HEK293 (cell line): ENCODE results near the gene CBR4.
A peak's percentile ranks its signal among the peaks of the same experiment; 100 is the strongest.
"Not testable (repeated sequence)": the region's sequence is repeated elsewhere in the genome, so short reads cannot be mapped to it uniquely, and the experiment has no call there.

Experiments
- CTCF ChIA-PET: fragments of 350-600 bp; formaldehyde crosslinking; extraction: SDS; loops from one replicate; lab custom pipeline; 2021; ENCODE audit warnings: antibody characterized with exemption; lab: Yijun Ruan, JAX
- POLR2A ChIA-PET: fragments of 300-600 bp; formaldehyde crosslinking; extraction: SDS; loops from one replicate; lab custom pipeline; 2020; ENCODE audit warnings: antibody characterized with exemption, inconsistent platforms; lab: Yijun Ruan, JAX
- H3K27ac ChIP-seq: fragments of 200-500 bp; sonication (Bioruptor generic); 2 replicates; pipeline ENCODE4 v1.5.1; 2014; ENCODE audit warnings: low read depth, low read length, control low read depth, inconsistent platforms; ENCODE audit errors: extremely low read depth
- H3K36me3 ChIP-seq, 2 experiments: fragments of 200-500 bp in 1 of 2; sonication (Bioruptor generic) in 1 of 2; 1 replicate in 1 of 2; 2 replicates in 1 of 2; pipeline ENCODE4 v1.5.1; 2014 to 2017; ENCODE audit warnings: inconsistent platforms in 2 of 2, low read length in 2 of 2; ENCODE audit not compliant: control insufficient read depth in 2 of 2, insufficient read depth in 1 of 2
- H3K4me1 ChIP-seq: fragments of 200-500 bp; sonication (Bioruptor generic); 2 replicates; pipeline ENCODE4 v1.5.1; 2014; ENCODE audit warnings: mild to moderate bottlenecking, low read length, inconsistent platforms; ENCODE audit not compliant: control insufficient read depth, insufficient read depth
- H3K4me3 ChIP-seq: 2 replicates; pipeline ENCODE4 v1.5.1; 2011; ENCODE audit warnings: low read depth, mild to moderate bottlenecking, control low read depth, low read length, moderate library complexity
- H3K9me3 ChIP-seq: fragments of 200-500 bp; sonication (Bioruptor generic); 2 replicates; pipeline ENCODE4 v1.5.1; 2014; ENCODE audit warnings: low read depth, low read length, inconsistent platforms; ENCODE audit not compliant: control insufficient read depth, insufficient read depth
- BCL11B ChIP-seq: fragments of 450-650 bp; formaldehyde crosslinking; IDR thresholded peaks from 2 replicates; pipeline ENCODE4 v1.5.1; 2016; ENCODE audit warnings: low read depth, missing biosample characterization, missing genetic modification characterization
- INSM2 ChIP-seq: fragments of 450-650 bp; formaldehyde crosslinking; IDR thresholded peaks from 2 replicates; pipeline ENCODE4 v1.5.1; 2016; ENCODE audit warnings: missing biosample characterization, missing genetic modification characterization
- MZF1 ChIP-seq: fragments of 450-650 bp; formaldehyde crosslinking; IDR thresholded peaks from 2 replicates; pipeline ENCODE4 v1.5.1; 2017; ENCODE audit warnings: missing biosample characterization, missing genetic modification characterization, borderline replicate concordance
- PRDM6 ChIP-seq: fragments of 450-650 bp; formaldehyde crosslinking; IDR thresholded peaks from 2 replicates; pipeline ENCODE4 v1.5.1; 2017; ENCODE audit warnings: missing biosample characterization, missing genetic modification characterization
- RBAK ChIP-seq: fragments of 450-650 bp; formaldehyde crosslinking; IDR thresholded peaks from 2 replicates; pipeline ENCODE4 v1.5.1; 2016; ENCODE audit warnings: missing biosample characterization, missing genetic modification characterization
- SALL2 ChIP-seq: fragments of 450-650 bp; formaldehyde crosslinking; IDR thresholded peaks from 2 replicates; pipeline ENCODE4 v1.5.0; 2017; ENCODE audit warnings: missing biosample characterization, mild to moderate bottlenecking, missing genetic modification characterization, borderline replicate concordance
- SP3 ChIP-seq: fragments of 450-650 bp; formaldehyde crosslinking; IDR thresholded peaks from 2 replicates; pipeline ENCODE4 v1.5.1; 2016; ENCODE audit warnings: missing biosample characterization, missing genetic modification characterization
- SP7 ChIP-seq: fragments of 450-650 bp; formaldehyde crosslinking; IDR thresholded peaks from 2 replicates; pipeline ENCODE4 v1.5.1; 2016; ENCODE audit warnings: missing biosample characterization, missing genetic modification characterization
- ZBTB48 ChIP-seq: fragments of 450-650 bp; formaldehyde crosslinking; IDR thresholded peaks from 2 replicates; pipeline ENCODE4 v1.5.1; 2016; ENCODE audit warnings: missing biosample characterization, missing genetic modification characterization
- ZBTB8A ChIP-seq: fragments of 450-650 bp; formaldehyde crosslinking; IDR thresholded peaks from 2 replicates; pipeline ENCODE4 v1.5.1; 2016; ENCODE audit warnings: missing biosample characterization, missing genetic modification characterization
- ZNF112 ChIP-seq: fragments of 450-650 bp; formaldehyde crosslinking; IDR thresholded peaks from 2 replicates; pipeline ENCODE4 v1.5.0; 2017; ENCODE audit warnings: missing biosample characterization, missing genetic modification characterization
- ZNF26 ChIP-seq: fragments of 450-650 bp; formaldehyde crosslinking; IDR thresholded peaks from 2 replicates; pipeline ENCODE4 v1.5.1; 2016; ENCODE audit warnings: missing biosample characterization, missing genetic modification characterization
- ZNF324 ChIP-seq: fragments of 450-650 bp; formaldehyde crosslinking; IDR thresholded peaks from 2 replicates; pipeline ENCODE4 v1.5.1; 2016; ENCODE audit warnings: missing biosample characterization, missing genetic modification characterization
- ZNF664 ChIP-seq: fragments of 450-650 bp; formaldehyde crosslinking; IDR thresholded peaks from 2 replicates; pipeline ENCODE4 v1.5.1; 2016; ENCODE audit warnings: missing biosample characterization, missing genetic modification characterization

Gene CBR4

GRCh38 chr4:169039251-169039954 lies 29.3 kb upstream of the CBR4 start (continued):
- TF ChIP-seq ZNF112 (no peak), ZBTB48 (no peak), BCL11B (tag by site-specific recombination) (no peak), ZNF664 (tag by site-specific recombination) (no peak), ZNF26 (tag by site-specific recombination) (no peak)
- TF ChIP-seq, all 188 proteins: peak for 0

- ChIA-PET CTCF (no interaction called here), POLR2A (no interaction called here)
- TF ChIP-seq SALL2 (tag by site-specific recombination) (no peak), INSM2 (tag by site-specific recombination) (no peak), ZBTB8A (tag by site-specific recombination) (no peak), ZNF324 (tag by site-specific recombination) (no peak)
- TF ChIP-seq, all 188 proteins: peak for 0
- H3K4me1 ChIP-seq = no peaks in the 10 kb centered on the region
- no peaks in the 10 kb centered on the region for H3K9me3 ChIP-seq
- H3K27ac ChIP-seq = no peak overlapping the region
- H3K4me3 ChIP-seq = no peak overlapping the region
- H3K36me3 ChIP-seq = no peaks in the 10 kb centered on the region
Measured at GRCh38 chr4:169037506-169037905, 27.5 kb upstream of the CBR4 start.

- H3K4me3 ChIP-seq, CTCF ChIA-PET, POLR2A ChIA-PET, H3K4me1 ChIP-seq, H3K9me3 ChIP-seq, H3K36me3 ChIP-seq, H3K27ac ChIP-seq: not testable (repeated sequence)
Measured at GRCh38 chr4:169035871-169036620, 26.0 kb upstream of the CBR4 start.

GRCh38 chr4:169033660-169034059 lies 23.6 kb upstream of the CBR4 start:
- Histone ChIP-seq H3K9me3 (no peaks in the 10 kb centered on the region), H3K4me3 (no peak overlapping the region), H3K36me3 (no peaks in the 10 kb centered on the region), H3K27ac (no peak overlapping the region), H3K4me1 (peaks cover 3% of the 10 kb centered on the region; the same call in 1 of the 2 replicates)
- TF ChIP-seq PRDM6 (no peak), ZNF664 (tag by site-specific recombination) (peak; percentile 81), SP3 (tag by site-specific recombination) (peak; percentile 40; the same call in 1 of the 2 replicates), RBAK (tag by site-specific recombination) (no peak), MZF1 (tag by site-specific recombination) (no peak), SP7 (0 out of 2 replicates have a peak, but pooled peaks have one; percentile 29)
- CTCF ChIA-PET = interaction anchor here (0.6 kb wide), 2 partner anchors 317 to 872 kb away, joined by 3 to 4 read pairs; no protein-coding TSS in a partner anchor
- POLR2A ChIA-PET = interaction anchor here (1.3 kb wide), 1 partner anchor 23 kb away, joined by 4 read pairs; the partner anchor contains the start of gene CBR4
